ENCODE data around the gene C17orf114.

The C17orf114 gene

DNA sequence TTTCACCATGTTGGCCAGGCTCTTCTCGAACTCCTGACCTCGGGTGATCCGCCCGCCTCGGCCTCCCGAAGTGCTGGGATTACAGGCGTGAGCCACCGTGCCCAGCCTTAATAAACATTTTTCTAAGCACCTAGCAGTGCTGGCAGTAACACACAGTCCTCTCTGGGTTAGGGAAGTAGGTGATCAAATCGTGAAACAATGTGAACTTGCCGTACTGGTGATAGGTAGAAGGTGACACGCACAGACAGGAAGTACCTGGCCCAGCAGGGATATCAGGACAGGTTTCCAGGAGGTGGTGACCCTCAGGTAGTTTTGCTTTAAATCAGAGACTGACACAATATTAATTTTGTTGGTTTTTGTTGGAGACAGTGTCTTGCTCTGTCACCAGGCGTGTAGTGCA is 9.3 kb upstream of the C17orf114 start:
- Mint-ChIP-seq H3K4me1 (ENCODE audit: unreplicated experiment) (peaks cover 13% of the 10 kb centered on the region), H3K36me3 (peaks cover 20% of the 10 kb centered on the region), H3K4me3 (no peak overlapping the region), H3K9me3 (no peaks in the 10 kb centered on the region), H3K27me3 (no peaks in the 10 kb centered on the region), H3K27ac (peak overlapping the region; percentile 16)
- TF ChIP-seq, protein P1, sequence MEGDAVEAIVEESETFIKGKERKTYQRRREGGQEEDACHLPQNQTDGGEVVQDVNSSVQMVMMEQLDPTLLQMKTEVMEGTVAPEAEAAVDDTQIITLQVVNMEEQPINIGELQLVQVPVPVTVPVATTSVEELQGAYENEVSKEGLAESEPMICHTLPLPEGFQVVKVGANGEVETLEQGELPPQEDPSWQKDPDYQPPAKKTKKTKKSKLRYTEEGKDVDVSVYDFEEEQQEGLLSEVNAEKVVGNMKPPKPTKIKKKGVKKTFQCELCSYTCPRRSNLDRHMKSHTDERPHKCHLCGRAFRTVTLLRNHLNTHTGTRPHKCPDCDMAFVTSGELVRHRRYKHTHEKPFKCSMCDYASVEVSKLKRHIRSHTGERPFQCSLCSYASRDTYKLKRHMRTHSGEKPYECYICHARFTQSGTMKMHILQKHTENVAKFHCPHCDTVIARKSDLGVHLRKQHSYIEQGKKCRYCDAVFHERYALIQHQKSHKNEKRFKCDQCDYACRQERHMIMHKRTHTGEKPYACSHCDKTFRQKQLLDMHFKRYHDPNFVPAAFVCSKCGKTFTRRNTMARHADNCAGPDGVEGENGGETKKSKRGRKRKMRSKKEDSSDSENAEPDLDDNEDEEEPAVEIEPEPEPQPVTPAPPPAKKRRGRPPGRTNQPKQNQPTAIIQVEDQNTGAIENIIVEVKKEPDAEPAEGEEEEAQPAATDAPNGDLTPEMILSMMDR (conservative IDR thresholded peaks at IDR 0.05) = no peak
- no peak for DNase-seq (ENCODE audit: extremely low spot score, unreplicated experiment)

DNA sequence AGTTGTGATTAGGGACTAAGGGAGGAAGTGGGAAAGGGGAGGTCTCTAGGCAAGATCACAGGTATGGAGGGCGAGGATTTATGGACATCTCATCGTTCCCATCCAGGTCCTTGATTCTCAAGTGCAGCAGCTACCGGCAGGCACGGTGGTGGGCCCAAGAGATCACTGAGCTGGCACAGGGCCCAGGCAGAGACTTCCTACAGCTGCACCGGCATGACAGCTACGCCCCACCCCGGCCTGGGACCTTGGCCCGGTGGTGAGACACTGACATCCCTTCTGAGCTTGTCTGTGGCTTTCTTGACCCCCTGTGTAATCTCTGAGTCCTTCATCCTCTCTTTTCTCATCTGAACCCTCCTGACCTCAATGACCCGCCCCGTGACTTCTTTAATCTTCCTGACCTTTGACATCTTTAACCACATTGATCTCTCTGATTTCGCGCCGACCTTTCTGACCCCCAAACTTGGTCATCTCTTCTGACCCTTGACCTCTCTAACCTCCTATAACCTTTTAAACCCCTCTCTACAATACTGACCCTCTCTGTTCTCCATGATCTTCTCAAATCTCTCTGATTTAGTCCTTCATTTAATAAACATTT is 8.7 kb upstream of the C17orf114 start:
- H3K4me3 Mint-ChIP-seq = peak overlapping the region; percentile 52
- TF ChIP-seq, protein P1 (conservative IDR thresholded peaks at IDR 0.05) = no peak
- peak overlapping the region; percentile 29 for H3K27ac Mint-ChIP-seq
- H3K27me3 Mint-ChIP-seq = no peaks in the 10 kb centered on the region
- DNase-seq (ENCODE audit: extremely low spot score, unreplicated experiment) = no peak
- H3K4me1 Mint-ChIP-seq (ENCODE audit: unreplicated experiment) = peaks cover 13% of the 10 kb centered on the region
- H3K36me3 Mint-ChIP-seq = peaks cover 20% of the 10 kb centered on the region
- no peaks in the 10 kb centered on the region for H3K9me3 Mint-ChIP-seq

DNA sequence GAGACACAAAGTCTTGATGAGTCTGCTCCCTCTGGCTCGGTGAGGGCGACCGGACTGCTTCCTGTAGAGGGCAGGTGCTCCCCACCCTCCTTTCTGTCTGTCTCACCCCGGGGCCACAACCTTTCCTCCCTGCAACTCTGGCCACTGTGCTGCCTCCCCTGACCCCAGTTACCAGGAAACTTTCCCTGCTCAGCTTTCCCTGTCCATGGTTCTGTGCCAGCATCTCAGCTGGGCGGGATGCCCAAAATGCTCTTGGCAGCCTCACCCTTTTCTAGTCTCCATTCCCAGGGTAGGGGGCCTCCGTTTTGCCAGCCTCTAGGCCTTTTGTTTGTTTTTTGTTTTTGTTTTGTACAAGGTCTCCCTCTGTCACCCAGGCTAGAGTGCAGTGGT is 6.2 kb upstream of the C17orf114 start:
- Mint-ChIP-seq H3K9me3 (no peaks in the 10 kb centered on the region), H3K4me3 (peak overlapping the region; percentile 90), H3K4me1 (ENCODE audit: unreplicated experiment) (peaks cover 13% of the 10 kb centered on the region), H3K36me3 (peaks cover 14% of the 10 kb centered on the region), H3K27me3 (no peaks in the 10 kb centered on the region), H3K27ac (peak overlapping the region; percentile 65)
- TF ChIP-seq, protein P1 (conservative IDR thresholded peaks at IDR 0.05) = no peak
- DNase-seq (ENCODE audit: extremely low spot score, unreplicated experiment) = no peak

DNA sequence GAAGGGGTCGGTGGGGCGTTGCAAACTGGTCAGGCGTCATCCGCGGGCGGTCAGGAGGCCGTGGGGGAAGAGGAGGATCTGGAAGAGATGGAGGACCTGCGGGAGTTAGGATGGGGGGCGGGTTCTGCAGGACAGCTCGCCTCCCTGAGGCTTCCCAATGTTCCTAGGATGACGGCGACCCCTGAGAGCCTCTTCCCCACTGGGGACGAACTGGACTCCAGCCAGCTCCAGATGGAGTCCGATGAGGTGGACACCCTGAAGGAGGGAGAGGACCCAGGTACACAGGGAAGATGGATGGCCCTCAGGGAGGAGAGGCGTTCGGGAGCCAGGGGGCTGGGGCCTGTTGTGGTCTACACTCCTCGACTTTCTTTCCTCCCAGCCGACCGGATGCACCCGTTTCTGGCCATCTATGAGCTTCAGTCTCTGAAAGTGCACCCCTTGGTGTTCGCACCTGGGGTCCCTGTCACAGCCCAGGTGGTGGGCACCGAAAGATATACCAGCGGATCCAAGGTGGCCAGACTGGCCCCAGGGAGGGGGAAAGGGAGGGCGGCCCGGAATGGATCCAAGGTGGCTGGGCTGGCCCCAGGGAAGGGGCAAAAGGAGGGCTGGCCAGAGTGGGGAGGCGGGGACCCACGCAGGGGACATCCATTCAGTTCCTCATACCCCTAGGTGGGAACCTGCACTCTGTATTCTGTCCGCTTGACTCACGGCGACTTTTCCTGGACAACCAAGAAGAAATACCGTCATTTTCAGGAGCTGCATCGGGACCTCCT is 5.7 kb upstream of the C17orf114 start:
- DNase-seq (ENCODE audit: extremely low spot score, unreplicated experiment) = no peak
- Mint-ChIP-seq H3K27me3 (no peaks in the 10 kb centered on the region), H3K36me3 (peaks cover 14% of the 10 kb centered on the region), H3K4me3 (peak overlapping the region; percentile 90), H3K4me1 (ENCODE audit: unreplicated experiment) (peaks cover 13% of the 10 kb centered on the region), H3K9me3 (no peaks in the 10 kb centered on the region), H3K27ac (peak overlapping the region; percentile 65)
- TF ChIP-seq, protein P1 (conservative IDR thresholded peaks at IDR 0.05) = no peak

DNA sequence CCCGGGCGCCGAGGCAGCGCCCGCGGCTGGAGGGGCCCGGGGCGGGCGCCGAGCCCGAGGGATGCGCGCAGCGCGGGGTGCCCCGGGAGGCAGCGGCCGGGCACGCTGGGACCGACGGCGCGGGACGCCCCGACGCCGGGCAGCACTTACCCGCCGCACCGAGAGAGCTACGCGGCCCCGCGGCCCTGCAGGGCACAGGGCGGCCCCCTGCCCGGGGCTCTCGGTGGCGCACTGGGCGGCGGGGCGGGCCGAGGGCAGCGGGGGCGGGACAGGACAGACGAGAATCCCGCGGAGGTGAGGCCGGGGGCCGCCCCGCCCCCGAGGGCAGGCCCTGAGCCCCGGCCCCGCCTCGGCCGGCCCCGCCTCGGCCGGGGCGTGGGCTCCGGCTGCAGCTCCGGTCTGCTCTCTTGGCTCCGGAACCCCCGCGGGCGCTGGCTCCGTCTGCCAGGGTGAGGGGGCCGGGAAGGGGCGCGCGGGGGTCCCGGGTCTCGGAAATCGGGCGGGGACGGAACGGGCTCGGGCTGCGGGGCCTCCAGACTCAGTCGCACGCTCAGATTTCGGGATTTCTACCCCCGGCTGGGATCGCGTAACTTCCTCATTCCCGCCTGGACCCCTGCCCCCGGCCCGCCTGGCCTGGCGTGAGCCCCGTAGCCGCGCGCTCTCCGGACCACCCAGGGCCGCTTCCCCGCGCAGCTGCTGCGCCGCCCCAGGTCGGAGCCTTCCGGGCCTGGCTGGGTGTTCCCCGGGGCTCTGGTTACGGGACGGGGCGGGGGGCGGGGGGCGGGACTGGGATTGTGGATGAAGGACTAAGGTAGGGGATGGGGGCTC is 4.9 kb upstream of the C17orf114 start, which contains the start of gene PLD2:
PLD2 (plus strand) TSS at position 376 of the 828 bp plus-strand sequence. CDS start 621 bp downstream, outside the sequence.
- H3K36me3 Mint-ChIP-seq = peaks cover 11% of the 10 kb centered on the region
- H3K27ac Mint-ChIP-seq = peak within 1 kb of the TSS; percentile 74

More for the DNA sequence above, 4.9 kb upstream of the C17orf114 start, which contains the start of gene PLD2:
- H3K4me3 Mint-ChIP-seq = peak within 1 kb of the TSS; percentile 90
- TF ChIP-seq, protein P1 (conservative IDR thresholded peaks at IDR 0.05) = no peak
- DNase-seq (ENCODE audit: extremely low spot score, unreplicated experiment) = peak; percentile 91
- H3K9me3 Mint-ChIP-seq = no peaks in the 10 kb centered on the region
- peaks cover 13% of the 10 kb centered on the region for H3K4me1 Mint-ChIP-seq (ENCODE audit: unreplicated experiment)
- no peaks in the 10 kb centered on the region for H3K27me3 Mint-ChIP-seq

All from type B pancreatic cell (in vitro differentiated cells).